ENCODE measurements around the gene PCOLCE2. TPM values are rescaled to one million over a fixed set of nuclear protein-coding genes. Genes with fewer than 3 reads are reported as not detected.

Gene PCOLCE2
- total and polyA plus RNA-seq, 8 donors = 0.23 to 2.5 (median 0.66) TPM

DNA sequence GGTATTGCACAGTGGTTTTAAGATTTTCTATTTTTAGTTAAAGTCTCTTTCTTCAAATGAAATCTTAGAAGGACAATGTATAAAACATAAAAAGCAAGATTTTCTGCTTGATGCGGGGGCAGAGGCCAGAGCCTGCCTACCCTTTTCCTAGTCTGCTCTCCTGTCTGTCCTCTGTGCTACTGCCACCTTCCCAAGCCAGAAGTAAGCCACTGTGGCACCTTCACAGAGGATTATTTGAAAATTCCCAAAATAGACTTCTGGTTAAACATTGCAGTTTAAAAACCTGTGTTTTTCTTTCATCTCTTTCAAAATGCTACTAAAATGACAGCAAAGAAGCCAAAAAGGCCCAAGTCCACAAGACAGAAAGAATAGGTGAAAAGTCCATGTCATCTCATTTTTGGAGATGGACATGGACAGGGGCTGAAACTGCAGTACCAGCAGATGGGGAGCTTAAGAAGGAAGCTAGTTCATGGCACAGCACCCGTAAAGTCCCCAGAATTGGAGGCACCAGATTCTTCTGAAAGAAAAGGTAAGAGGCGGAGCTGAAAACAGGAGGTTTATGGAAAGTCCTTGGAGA lies 37.6 kb upstream of the PCOLCE2 start:
- DNase-seq (no peak), FAIRE-seq (no peak), ATAC-seq (no peak)

DNA sequence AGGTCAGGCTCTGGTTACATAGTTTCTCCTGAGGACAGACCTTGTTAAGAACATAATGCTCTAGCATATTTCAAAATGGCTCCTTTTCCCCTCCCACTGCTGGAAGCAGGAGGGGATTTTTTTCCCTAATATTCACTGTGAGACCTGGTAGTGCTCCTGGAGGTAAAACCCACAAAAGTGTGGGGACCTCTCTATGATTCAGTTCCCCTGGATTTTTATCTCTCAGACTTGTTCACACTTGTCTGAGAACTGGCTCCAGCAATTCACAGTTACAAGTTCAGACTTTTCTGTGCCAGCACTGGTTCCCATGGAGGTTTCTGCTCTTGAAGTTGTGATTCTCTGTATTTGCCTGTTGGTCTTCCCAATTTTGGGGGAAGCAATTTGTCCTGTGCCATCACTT lies 36.3 kb upstream of the PCOLCE2 start:
- FAIRE-seq (no peak), ATAC-seq (no peak), DNase-seq (no peak)
- peaks cover 0 to 2% (median 0%) of the 10 kb centered on the region in 4 donors for H3K9me3 ChIP-seq
- intact Hi-C loops (cut with DNase I) = no loop called here
- no peaks in the 10 kb centered on the region for H3K36me3 ChIP-seq
- no peaks in the 10 kb centered on the region for H3K4me1 ChIP-seq
- no peaks in the 10 kb centered on the region for H3K27me3 ChIP-seq
- H3K27ac ChIP-seq = no peak overlapping the region
- TF ChIP-seq, protein P1, sequence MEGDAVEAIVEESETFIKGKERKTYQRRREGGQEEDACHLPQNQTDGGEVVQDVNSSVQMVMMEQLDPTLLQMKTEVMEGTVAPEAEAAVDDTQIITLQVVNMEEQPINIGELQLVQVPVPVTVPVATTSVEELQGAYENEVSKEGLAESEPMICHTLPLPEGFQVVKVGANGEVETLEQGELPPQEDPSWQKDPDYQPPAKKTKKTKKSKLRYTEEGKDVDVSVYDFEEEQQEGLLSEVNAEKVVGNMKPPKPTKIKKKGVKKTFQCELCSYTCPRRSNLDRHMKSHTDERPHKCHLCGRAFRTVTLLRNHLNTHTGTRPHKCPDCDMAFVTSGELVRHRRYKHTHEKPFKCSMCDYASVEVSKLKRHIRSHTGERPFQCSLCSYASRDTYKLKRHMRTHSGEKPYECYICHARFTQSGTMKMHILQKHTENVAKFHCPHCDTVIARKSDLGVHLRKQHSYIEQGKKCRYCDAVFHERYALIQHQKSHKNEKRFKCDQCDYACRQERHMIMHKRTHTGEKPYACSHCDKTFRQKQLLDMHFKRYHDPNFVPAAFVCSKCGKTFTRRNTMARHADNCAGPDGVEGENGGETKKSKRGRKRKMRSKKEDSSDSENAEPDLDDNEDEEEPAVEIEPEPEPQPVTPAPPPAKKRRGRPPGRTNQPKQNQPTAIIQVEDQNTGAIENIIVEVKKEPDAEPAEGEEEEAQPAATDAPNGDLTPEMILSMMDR (IDR thresholded peaks at IDR 0.05) = no peak
- H3K4me3 ChIP-seq = no peak overlapping the region

More for the DNA sequence above, 37.6 kb upstream of the PCOLCE2 start:
- TF ChIP-seq, protein P1 (IDR thresholded peaks at IDR 0.05) = no peak
- Histone ChIP-seq H3K4me1 (no peaks in the 10 kb centered on the region), H3K36me3 (no peaks in the 10 kb centered on the region), H3K9me3 (peaks cover 0 to 2% (median 0%) of the 10 kb centered on the region in 4 donors), H3K27me3 (no peaks in the 10 kb centered on the region), H3K4me3 (no peak overlapping the region), H3K27ac (no peak overlapping the region)
- 86 to 90% methylated on average over 3 of the region's 3 CpGs for WGBS, 2 donors
- intact Hi-C loops (cut with DNase I) = no loop called here

DNA sequence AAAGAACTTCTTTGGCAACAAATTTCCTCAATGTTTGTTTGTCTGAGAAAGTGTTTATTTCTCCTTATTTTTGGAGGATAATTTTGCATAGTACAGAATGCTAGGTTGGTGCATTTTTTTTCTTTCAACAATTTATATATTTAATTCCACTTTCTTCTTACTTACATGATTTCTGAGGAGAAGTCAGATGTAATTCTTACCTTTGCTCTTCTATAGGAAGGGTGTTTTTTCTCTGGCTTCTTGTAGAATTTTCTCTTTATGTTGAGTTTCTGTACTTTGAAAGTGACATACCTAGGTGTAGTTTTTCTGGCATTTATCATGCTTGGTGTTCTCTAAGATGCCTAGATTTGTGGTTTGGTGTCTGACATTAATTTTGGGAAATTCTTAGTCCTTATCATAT lies 34.8 kb upstream of the PCOLCE2 start:
- Histone ChIP-seq H3K4me3 (no peak overlapping the region), H3K27me3 (no peaks in the 10 kb centered on the region), H3K36me3 (no peaks in the 10 kb centered on the region), H3K27ac (no peak overlapping the region), H3K9me3 (peaks cover 0 to 2% (median 0%) of the 10 kb centered on the region in 4 donors), H3K4me1 (no peaks in the 10 kb centered on the region)
- TF ChIP-seq, protein P1 (IDR thresholded peaks at IDR 0.05) = no peak
- no peak for ATAC-seq
- intact Hi-C loops (cut with DNase I) = no loop called here
- no peak for FAIRE-seq
- DNase-seq = no peak

DNA sequence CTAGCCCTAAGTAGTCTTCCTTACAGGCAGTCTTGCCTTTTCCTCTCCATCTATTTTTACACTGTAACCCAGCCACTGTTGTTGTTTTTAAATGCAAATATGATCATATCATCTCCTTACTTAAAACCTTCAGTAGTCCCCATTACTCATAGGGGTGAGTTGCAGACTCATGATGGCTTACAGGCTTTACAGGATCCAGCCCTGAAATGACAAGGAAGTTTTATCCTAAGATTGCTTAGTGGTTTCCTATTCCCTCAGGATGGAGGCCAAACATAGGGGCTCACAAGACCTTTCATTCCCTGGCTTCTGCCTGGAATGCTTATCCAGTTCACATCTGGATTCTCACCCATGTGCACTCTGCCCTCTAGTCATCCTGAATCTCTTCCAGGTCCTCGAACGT lies 27.7 kb upstream of the PCOLCE2 start:
- 64 to 79% methylated on average over 2 of the region's 2 CpGs for WGBS, 2 donors
- intact Hi-C loops (cut with DNase I) = no loop called here
- no peak for DNase-seq
- H3K4me3 ChIP-seq = no peak overlapping the region
- H3K27me3 ChIP-seq = no peaks in the 10 kb centered on the region
- no peaks in the 10 kb centered on the region for H3K9me3 ChIP-seq
- H3K36me3 ChIP-seq = no peaks in the 10 kb centered on the region
- no peak overlapping the region for H3K27ac ChIP-seq
- no peaks in the 10 kb centered on the region for H3K4me1 ChIP-seq
- TF ChIP-seq, protein P1 (IDR thresholded peaks at IDR 0.05) = no peak
- no peak for FAIRE-seq
- ATAC-seq = no peak

DNA sequence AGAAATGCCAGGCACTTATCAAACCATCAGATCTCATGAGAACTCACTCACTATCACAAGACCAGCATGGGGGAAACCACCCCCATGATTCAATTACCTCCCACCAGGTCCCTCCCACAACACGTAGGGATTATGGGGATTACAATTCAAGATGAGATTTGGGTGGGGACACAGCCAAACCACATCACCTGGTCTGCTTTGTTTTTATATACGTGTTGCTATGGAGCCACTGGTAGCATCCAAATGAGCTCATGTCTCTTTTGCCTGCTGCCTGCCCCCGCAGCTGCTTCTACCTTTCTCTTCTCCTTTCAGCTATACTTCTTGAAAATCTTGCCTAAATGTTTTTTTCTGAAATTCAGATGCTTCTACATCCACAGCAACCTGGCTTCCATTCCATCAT lies 26.8 kb upstream of the PCOLCE2 start:
- no peak for DNase-seq

More for the DNA sequence above, 26.8 kb upstream of the PCOLCE2 start:
- Histone ChIP-seq H3K9me3 (no peaks in the 10 kb centered on the region), H3K4me1 (no peaks in the 10 kb centered on the region), H3K27ac (no peak overlapping the region), H3K36me3 (no peaks in the 10 kb centered on the region), H3K4me3 (no peak overlapping the region), H3K27me3 (no peaks in the 10 kb centered on the region)
- intact Hi-C loops (cut with DNase I) = no loop called here
- TF ChIP-seq, protein P1 (IDR thresholded peaks at IDR 0.05) = no peak
- FAIRE-seq (no peak), ATAC-seq (no peak)
- WGBS, 2 donors = 77% methylated on average over 3 of the region's 3 CpGs
